HG03354 (cell line): ENCODE results near the gene HMGB2.

Experiments
- ATAC-seq: cut with Tn5 transposase; IDR thresholded peaks from one replicate; pipeline ENCODE4 v1.9.1; 2021; ENCODE audit warnings: mild to moderate bottlenecking; ENCODE audit not compliant: unreplicated experiment, poor library complexity, severe bottlenecking

The HMGB2 gene

DNA sequence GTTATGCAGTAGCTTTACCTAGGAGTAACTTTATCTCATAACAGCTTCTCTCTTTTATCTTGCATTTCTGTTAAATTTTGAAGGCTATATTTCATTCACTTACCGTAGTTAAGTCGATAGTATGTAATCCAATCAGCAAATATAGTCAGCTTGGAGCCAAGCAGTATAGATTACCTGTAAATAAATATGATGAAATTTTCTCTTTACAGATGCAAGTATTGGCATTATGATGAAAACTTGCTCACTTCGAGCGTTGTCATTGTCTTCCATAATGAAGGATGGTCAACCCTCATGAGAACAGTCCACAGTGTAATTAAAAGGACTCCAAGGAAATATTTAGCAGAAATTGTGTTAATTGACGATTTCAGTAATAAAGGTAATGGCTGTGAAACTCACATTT, 42.3 kb downstream of the HMGB2 start:
- no peak for ATAC-seq

DNA sequence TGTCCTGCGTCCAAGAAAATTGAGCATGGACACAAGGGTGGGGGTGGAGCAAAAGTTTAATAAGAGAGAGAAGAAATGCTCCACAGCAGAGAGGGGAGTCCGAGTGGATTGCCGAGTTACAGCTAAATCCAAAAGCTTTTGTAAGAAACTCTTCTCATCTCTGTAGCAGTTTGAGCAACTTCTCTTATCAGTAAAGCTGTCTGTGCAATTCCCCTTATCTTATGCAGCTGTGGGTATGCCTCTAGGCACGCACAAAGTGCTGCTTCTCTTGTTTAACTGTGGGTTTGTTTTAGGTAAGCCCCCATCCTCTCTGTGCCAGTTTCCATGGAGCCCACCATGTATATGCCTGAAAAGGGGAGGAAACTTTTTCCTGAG, 44.8 kb downstream of the HMGB2 start:
- peak; percentile 3 for ATAC-seq

DNA sequence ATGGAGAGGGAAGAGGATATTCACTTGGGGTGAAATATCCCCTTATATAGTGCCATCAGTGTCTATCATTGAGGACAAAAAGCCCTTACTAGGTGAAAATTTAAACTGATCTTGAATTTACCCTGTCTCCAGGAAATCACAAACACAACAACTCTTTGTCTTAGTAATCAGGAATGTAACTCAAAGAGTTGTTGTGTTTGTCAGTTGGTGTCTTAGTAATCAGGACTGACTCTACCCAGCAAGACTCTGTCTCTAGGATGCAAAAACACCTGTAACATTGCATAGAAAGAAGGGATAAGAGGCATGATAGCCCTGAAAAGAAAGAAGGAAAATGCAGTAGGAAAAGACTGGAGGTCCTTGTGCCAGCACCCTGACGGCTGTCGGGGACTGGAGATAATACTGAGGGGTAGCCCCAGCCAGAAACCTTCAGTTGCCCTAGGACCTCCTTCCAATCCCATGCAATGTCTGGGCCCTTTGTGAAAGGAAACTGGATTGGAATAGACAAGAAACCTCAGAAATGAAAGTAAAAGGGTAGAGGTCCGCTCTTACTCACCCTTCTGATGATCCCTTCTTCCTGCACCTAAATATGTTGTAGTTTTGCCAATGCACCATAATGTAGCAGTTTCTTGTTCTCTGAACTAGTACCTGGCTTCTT, 45.3 kb downstream of the HMGB2 start:
- peak; percentile 56 for ATAC-seq

DNA sequence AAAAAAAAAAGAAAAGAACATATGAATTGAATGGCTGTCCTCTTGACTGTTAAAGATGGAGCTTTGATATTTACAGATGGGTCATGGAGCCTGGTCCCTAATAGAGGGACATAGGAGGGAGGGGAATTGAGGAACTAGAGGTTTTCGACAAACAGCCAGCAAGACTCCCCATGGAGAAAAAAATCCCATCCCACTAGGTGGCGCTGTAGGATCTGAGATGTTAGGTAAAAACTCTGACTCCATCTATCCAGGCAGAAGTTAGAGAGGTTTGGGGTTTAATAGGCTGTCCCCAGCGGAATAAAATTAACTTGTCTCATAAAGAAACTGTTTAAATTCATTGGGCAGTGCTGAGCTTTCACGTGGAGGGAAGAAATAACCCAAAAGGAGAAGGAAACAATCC, 45.9 kb downstream of the HMGB2 start:
- ATAC-seq, result peak; percentile 81

DNA sequence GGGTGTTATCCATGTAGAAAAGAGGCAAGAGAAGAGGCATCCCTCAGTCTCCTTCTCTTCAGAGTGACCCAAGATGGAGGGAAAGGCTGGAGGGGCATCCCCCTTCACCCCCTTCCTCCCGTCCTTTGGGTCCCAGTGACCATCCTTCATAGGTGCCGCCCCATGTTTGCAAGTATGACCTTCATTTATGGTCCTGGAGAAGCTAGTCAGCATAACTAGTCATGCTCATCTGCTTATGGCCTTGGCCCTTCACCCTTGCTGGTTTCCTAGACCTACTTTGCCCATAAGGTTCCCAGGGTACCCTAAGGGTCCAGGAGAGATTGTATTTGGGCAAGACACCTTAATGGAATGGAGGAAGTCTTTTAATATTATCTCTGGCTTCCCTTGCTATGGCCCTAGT, 46.7 kb downstream of the HMGB2 start:
- ATAC-seq, result no peak

DNA sequence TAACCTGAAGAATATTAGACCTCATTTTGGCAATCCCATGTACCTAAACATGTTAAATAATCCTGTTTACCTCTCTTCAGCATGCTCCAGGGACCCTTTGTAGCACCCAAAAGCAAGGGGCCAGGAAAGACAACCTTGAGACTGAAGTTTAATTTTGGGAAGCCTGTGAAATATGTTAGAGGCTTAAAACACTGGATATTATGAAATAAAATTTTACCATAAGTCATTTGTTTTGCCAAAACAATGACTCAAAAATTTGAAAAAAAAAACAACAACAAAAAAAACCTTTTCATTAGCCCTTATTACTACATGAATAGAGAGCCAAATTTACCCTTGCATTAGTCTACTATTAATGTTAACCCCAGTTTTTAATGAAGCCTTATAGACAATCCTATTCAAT, 49.7 kb downstream of the HMGB2 start:
- no peak for ATAC-seq

DNA sequence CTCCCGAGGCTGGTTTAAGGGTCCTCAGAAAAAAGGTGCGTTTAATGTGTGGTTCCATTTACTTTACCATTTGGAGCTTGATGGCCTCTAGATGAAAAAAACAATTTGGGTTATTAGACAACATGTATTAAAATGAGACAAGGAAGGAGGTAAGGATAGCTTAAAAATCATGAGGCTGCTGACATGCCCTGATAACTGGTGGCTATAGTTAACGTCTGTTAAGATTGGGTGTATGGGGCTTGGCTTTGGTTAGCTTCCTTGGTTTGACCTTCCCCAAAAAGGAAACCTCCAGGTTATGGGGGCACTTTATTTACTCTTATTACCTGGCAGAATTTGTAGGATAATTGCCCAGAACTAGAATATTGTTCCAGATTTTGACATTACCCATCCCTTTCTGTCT, 51.5 kb downstream of the HMGB2 start:
- no peak for ATAC-seq

DNA sequence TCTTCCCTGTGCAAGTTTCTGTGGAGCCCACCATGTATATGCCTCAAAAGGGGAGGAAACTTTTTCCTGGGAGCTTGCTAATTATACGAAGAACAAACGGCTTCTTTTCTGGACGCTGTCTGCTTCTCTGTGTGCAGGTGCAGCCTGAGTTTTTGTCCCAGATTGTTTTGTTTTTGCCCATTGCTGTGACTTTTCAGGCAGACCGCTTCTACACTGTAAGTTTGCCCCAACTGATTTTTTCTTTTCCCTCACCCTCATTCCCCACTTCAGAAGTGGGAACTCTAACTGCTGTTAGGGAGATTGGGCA, 51.9 kb downstream of the HMGB2 start:
- no peak for ATAC-seq

DNA sequence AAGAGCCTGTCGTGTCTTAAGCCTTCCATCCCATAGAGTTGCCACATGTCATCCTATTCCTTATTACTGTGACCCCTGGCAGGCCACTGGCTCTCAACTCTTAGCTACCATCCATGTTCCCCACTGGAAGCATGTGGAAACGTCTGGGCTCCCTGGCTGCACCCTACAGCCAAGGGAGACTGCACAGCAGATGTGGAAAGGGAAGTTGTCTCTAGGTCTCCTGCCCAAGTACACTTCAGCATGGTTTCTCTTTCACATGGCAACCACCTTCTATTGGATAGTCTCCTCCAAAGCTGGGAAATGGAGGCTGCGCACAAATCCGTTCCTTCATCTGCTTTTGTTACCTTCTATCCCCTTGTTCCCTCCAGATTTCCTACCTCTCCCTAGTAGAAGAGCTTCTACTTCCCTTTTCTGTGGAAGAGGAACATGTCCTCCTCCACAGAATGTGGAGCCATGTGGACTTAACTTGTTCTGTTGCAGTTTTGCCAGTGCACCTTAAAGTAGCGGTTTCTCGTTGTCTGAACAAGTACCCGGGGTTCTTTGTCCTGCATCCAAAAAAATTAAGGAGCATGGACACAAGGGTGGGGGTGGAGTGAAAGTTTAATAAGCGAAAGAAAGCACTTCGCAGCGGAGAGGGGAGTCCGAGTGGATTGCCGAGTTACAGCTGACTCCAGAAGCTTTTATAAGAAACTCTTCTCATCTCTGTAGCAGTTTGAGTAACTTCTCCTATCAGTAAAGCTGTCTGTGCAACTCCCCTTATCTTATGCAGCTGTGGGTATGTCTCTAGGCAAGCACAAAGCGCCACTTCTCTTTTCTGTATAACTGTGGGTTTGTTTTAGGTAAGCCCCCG, 52.5 kb downstream of the HMGB2 start:
- ATAC-seq, result no peak
